Body of pancreas (tissue), 4 donors: Measurements from ENCODE around the gene PASK. TPM values are rescaled to one million over a fixed set of nuclear protein-coding genes. Genes with fewer than 3 reads are reported as not detected.

Source experiments
- ATAC-seq: fragments of 150-250 bp; one replicate; pipeline ENCODE4 v1.9.1; 2016
- DNase-seq, 4 donors: peaks; one replicate each; pipeline ENCODE4 v3.0.0-alpha.2; 2019
- H3K27ac ChIP-seq, 4 donors: fragments of 200-600 bp; sonication (generic); 1 replicate in 3 of 4; 2 replicates in 1 of 4; pipeline versions ENCODE4 v1.5.1 to v1.6.1; 2016 to 2019; ENCODE audit warnings: mild to moderate bottlenecking in 1 of 4, mixed read lengths in 1 of 4, moderate library complexity in 1 of 4
- H3K27me3 ChIP-seq, 2 donors: fragments of 200-600 bp; sonication (generic); one replicate each; pipeline ENCODE4 v1.6.0; 2016; ENCODE audit warnings: mild to moderate bottlenecking in 1 of 2
- H3K36me3 ChIP-seq, 2 donors: fragments of 200-600 bp; sonication (generic); replicated peaks in 1 of 2; 2 replicates each; pipeline ENCODE4 v1.5.1; 2016; ENCODE audit warnings: low read depth in 2 of 2; ENCODE audit not compliant: insufficient read depth in 1 of 2
- H3K4me1 ChIP-seq: fragments of 200-600 bp; sonication (generic); one replicate; pipeline ENCODE4 v1.6.0; 2016
- H3K4me3 ChIP-seq, 2 donors: fragments of 200-600 bp; sonication (generic); 1 replicate in 1 of 2; 2 replicates in 1 of 2; pipeline ENCODE4 v1.5.1; 2016 to 2019
- H3K9me3 ChIP-seq, 3 donors: fragments of 200-600 bp; sonication (generic); 1 replicate in 2 of 3; 2 replicates in 1 of 3; pipeline ENCODE4 v1.5.1; 2016
- CTCF ChIP-seq, 7 experiments: fragments of 450-650 bp in 4 of 7; fragments of 200-600 bp in 3 of 7; sonication (generic) in 3 of 7; IDR thresholded peaks; one replicate each; pipeline ENCODE4 v1.5.1; 2016 to 2019; ENCODE audit warnings: antibody characterized with exemption in 7 of 7
- POLR2A ChIP-seq, 3 donors: fragments of 450-650 bp; IDR thresholded peaks; one replicate each; pipeline ENCODE4 v1.6.1; 2016; ENCODE audit warnings: antibody characterized with exemption in 3 of 3, mild to moderate bottlenecking in 2 of 3
- WGBS, 2 donors: methylation state at CpG; one replicate each; pipeline ENCODE4 v1.1.5; 2017; 5-methylcytosine and 5-hydroxymethylcytosine counted together
- intact Hi-C: fragments of 100-400 bp; cut with DNase I; formaldehyde crosslinking; loops from one replicate; pipeline ENCODE4 v1.15.1; 2023
- small RNA-seq: library from RNA; depleted of rRNA; stranded (forward); fragments of <200 nt; gene quantifications from one replicate; pipeline ENCODE3, GENCODE V24; 2016
- total RNA-seq, 2 donors: library from RNA; depleted of rRNA; stranded (reverse); fragments of >200 nt; gene quantifications; one replicate each; pipeline ENCODE4 v1.1.0, GENCODE V29; 2016

The PASK gene
- total RNA-seq, 2 donors from 2014 or later, result 7.5 to 15.8 TPM

GRCh38 chr2:241061275-241061674 is 88.0 kb downstream of the PASK start:
- intact Hi-C loops, result no loop called here
- no peak overlapping the region for H3K4me3 ChIP-seq
- H3K4me1 ChIP-seq, result peaks cover 18% of the 10 kb centered on the region
- H3K9me3 ChIP-seq, result no peaks in the 10 kb centered on the region
- H3K36me3 ChIP-seq, result no peaks in the 10 kb centered on the region
- no peaks in the 10 kb centered on the region for H3K27me3 ChIP-seq
- 76 to 80% methylated on average over 6 of the region's 6 CpGs for whole genome bisulfite sequencing, 2 donors
- TF ChIP-seq CTCF (IDR thresholded peaks at IDR 0.05) (no peak), POLR2A (IDR thresholded peaks at IDR 0.05) (no peak)
- H3K27ac ChIP-seq, result no peak overlapping the region
- ATAC-seq (no peak), DNase-seq (no peak)

Small RNA genes within 50 kb of the gene (small RNA-seq; reads per million reads assigned to genes)
- not detected for gene AC005237.2

Other genes starting within 250 kb of the PASK start
- under 1 TPM in 1 of 2 donors, not detected in 1; under 0.01 TPM for gene CROCC2, start 243.1 kb downstream of the PASK start, total RNA-seq
- gene SNED1, start 150.9 kb downstream of the PASK start, total RNA-seq, result 10 to 100 TPM; 13.5 to 33.0 TPM
- gene MTERF4, start 47.2 kb downstream of the PASK start, total RNA-seq, result 10 to 100 TPM; 17.1 to 39.2 TPM
- gene PPP1R7, start 995 bp upstream of the PASK start, total RNA-seq, result 10 to 100 TPM; 27.0 to 99.4 TPM
- gene ANO7, start 39.2 kb upstream of the PASK start, total RNA-seq, result 1 to 10 TPM in 1 of 2 donors, under 1 TPM in 1; 0.99 to 1.6 TPM
- gene HDLBP, start 166.2 kb upstream of the PASK start, total RNA-seq, result 100 to 1,000 TPM; 501 to 612 TPM
- gene SEPTIN2, start 166.5 kb upstream of the PASK start, total RNA-seq, result 100 to 1,000 TPM; 226 to 271 TPM
- gene FARP2, start 206.8 kb upstream of the PASK start, total RNA-seq, result 10 to 100 TPM; 30.1 to 44.2 TPM